Psoas muscle (tissue), 8 donors: ENCODE measurements around the gene GAB2. TPM values are rescaled to one million over a fixed set of nuclear protein-coding genes. Genes with fewer than 3 reads are reported as not detected.

Source experiments
- ATAC-seq, 4 donors: fragments of 200-7000 bp; cut with Tn5 transposase; one replicate each; pipeline ENCODE4 v1.9.1; 2020; ENCODE audit warnings: moderate library complexity in 3 of 4, mild to moderate bottlenecking in 2 of 4
- DNase-seq, 2 donors: peaks; one replicate each; pipeline ENCODE4 v3.0.0-alpha.2; 2020
- H3K27ac ChIP-seq: fragments of 200-600 bp; one replicate; pipeline ENCODE4 v1.8.0; 2022
- H3K27me3 ChIP-seq, 3 donors: fragments of 200-600 bp in 1 of 3; one replicate each; pipeline versions ENCODE4 v1.6.1 to v1.8.0; 2013 to 2022; ENCODE audit warnings: low read length in 2 of 3, mild to moderate bottlenecking in 2 of 3, moderate library complexity in 1 of 3; ENCODE audit not compliant: insufficient read depth in 3 of 3
- H3K36me3 ChIP-seq, 2 donors: fragments of 200-600 bp in 1 of 2; one replicate each; pipeline versions ENCODE4 v1.6.1 to v1.8.0; 2013 to 2022; ENCODE audit warnings: low read depth in 1 of 2, mild to moderate bottlenecking in 1 of 2, moderate library complexity in 1 of 2; ENCODE audit not compliant: insufficient read depth in 1 of 2
- H3K4me1 ChIP-seq: fragments of 200-600 bp; one replicate; pipeline ENCODE4 v1.8.0; 2022
- H3K4me3 ChIP-seq: fragments of 200-600 bp; one replicate; pipeline ENCODE4 v1.8.0; 2022; ENCODE audit warnings: mild to moderate bottlenecking
- H3K9me3 ChIP-seq: fragments of 200-600 bp; one replicate; pipeline ENCODE4 v1.8.0; 2022
- WGBS, 3 donors: extraction: QIAGEN DNeasy Blood & Tissue Kit; methylation state at CpG; one replicate each; pipeline versions ENCODE4 v1.1.6 to v1.1.7; 2013; 5-methylcytosine and 5-hydroxymethylcytosine counted together
- intact Hi-C, 2 donors: fragments of 100-400 bp; cut with DNase I; formaldehyde crosslinking; loops; one replicate each; pipeline versions ENCODE4 v1.11.0 to v1.14.2; 2022
- polyA plus RNA-seq, 3 donors: library from polyadenylated mRNA; stranded (reverse); fragments of 200-250 nt; gene quantifications; one replicate each; pipeline ENCODE4 v1.2.3, GENCODE V29; 2013
- total RNA-seq, 4 donors: library from RNA; stranded (reverse); fragmentation: NEBNext Ultra II Directional in 2 of 4; extraction: Animal tissue kit (Norgen Biotek cat#: 25700) in 2 of 4; gene quantifications; one replicate each; pipeline versions ENCODE4 v1.2.1 to v1.2.4, GENCODE V29; 2021 to 2023
- TF ChIP-seq, protein P1 (sequence below): fragments of 200-600 bp; IDR thresholded peaks from one replicate; pipeline ENCODE4 v1.8.0; 2022; ENCODE audit warnings: antibody characterized with exemption
- donor health status: healthy with polysubstance abuse.
- donor health status: DM: no; HTN: no; CAD: no; lungs with moderate emphysema.
- donor health status: Bipolar disorder and iron deficiency.
- donor health status: healthy.
- donor health status: DM: yes; HTN: yes; CAD: no.
- donor health status: DM: no; HTN: no; CAD: no.
- donor health status: DM: no; HTN: no; CAD: no.
- donor health status: DM: yes; HTN: yes; CAD: no.

The GAB2 gene
- total and polyA plus RNA-seq, 7 donors, result 2.7 to 6.3 (median 4.7) TPM

GRCh38 chr11:78384231-78384630 is 33.4 kb downstream of the GAB2 start:
- H3K27ac ChIP-seq, result no peak overlapping the region
- TF ChIP-seq, protein P1, sequence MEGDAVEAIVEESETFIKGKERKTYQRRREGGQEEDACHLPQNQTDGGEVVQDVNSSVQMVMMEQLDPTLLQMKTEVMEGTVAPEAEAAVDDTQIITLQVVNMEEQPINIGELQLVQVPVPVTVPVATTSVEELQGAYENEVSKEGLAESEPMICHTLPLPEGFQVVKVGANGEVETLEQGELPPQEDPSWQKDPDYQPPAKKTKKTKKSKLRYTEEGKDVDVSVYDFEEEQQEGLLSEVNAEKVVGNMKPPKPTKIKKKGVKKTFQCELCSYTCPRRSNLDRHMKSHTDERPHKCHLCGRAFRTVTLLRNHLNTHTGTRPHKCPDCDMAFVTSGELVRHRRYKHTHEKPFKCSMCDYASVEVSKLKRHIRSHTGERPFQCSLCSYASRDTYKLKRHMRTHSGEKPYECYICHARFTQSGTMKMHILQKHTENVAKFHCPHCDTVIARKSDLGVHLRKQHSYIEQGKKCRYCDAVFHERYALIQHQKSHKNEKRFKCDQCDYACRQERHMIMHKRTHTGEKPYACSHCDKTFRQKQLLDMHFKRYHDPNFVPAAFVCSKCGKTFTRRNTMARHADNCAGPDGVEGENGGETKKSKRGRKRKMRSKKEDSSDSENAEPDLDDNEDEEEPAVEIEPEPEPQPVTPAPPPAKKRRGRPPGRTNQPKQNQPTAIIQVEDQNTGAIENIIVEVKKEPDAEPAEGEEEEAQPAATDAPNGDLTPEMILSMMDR, result no peak
- WGBS, 3 donors, result 95 to 99% (median 96%) methylated on average over 4 of the region's 4 CpGs
- no peaks in the 10 kb centered on the region for H3K36me3 ChIP-seq
- H3K4me1 ChIP-seq, result no peaks in the 10 kb centered on the region
- no peak for DNase-seq
- peaks cover 0 to 5% (median 0%) of the 10 kb centered on the region in 3 donors for H3K27me3 ChIP-seq
- peaks cover 18% of the 10 kb centered on the region for H3K9me3 ChIP-seq
- ATAC-seq, result no peak
- intact Hi-C loops, result no loop called here
- H3K4me3 ChIP-seq, result no peak overlapping the region

DNA sequence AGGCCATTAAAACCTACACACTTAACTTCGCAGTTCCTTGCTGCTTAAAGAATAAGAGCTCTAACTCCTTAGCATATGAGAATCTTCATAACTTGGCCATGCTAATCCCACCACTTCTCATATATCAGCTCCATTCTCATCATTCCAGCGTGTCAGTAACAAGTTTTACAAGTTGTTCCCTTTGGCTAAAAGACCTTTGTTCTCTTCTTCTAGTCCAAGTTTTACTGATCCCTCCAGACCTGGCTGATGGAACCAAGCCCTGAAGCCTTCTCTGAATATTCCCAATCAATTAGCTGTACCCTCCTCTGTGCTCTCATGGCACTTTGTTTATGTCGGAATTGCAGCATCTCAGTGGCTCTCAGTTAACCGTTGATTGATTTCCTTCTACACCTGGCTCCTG is 35.8 kb downstream of the GAB2 start:
- DNase-seq (no peak), ATAC-seq (no peak)
- 38 to 51% (median 43%) methylated on average over 4 of the region's 4 CpGs for WGBS, 3 donors
- TF ChIP-seq, protein P1, result no peak
- Histone ChIP-seq H3K4me1 (no peaks in the 10 kb centered on the region), H3K27me3 (peaks cover 0 to 5% (median 0%) of the 10 kb centered on the region in 3 donors), H3K9me3 (peaks cover 18% of the 10 kb centered on the region), H3K36me3 (no peaks in the 10 kb centered on the region), H3K27ac (no peak overlapping the region), H3K4me3 (no peak overlapping the region)
- intact Hi-C loops, result no loop called here

DNA sequence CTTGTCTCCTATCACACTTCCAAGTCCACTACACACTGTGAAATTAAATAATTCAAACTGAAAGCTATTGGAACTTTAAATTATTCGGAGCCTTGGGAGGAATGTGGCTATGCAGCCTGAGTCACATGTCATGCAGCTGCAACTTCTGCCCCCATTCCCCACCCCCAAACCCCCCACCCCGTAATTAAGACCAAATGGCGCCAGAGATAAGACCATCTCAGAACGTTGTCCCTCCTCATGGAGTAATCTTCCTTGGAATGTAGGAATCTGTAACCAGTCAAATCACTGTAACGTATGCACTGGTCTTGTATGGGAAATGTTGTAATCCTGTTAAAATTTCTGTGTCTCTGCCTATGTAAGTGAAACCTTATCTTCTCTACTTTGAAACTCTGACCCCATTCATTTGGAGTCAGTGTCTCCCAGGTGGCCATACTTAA is 37.0 kb downstream of the GAB2 start:
- Histone ChIP-seq H3K36me3 (no peaks in the 10 kb centered on the region), H3K9me3 (peaks cover 16% of the 10 kb centered on the region), H3K4me1 (no peaks in the 10 kb centered on the region), H3K4me3 (no peak overlapping the region), H3K27me3 (peaks cover 0 to 5% (median 0%) of the 10 kb centered on the region in 3 donors), H3K27ac (no peak overlapping the region)
- 63 to 65% (median 64%) methylated on average over 5 of the region's 5 CpGs for WGBS, 3 donors
- ATAC-seq (no peak), DNase-seq (no peak)
- intact Hi-C loops, result no loop called here
- TF ChIP-seq, protein P1, result no peak

GRCh38 chr11:78379039-78379670 is 38.5 kb downstream of the GAB2 start:
- H3K9me3 ChIP-seq, result peaks cover 2% of the 10 kb centered on the region
- ATAC-seq, result no peak
- H3K4me3 ChIP-seq, result no peak overlapping the region
- intact Hi-C loops, result no loop called here
- peaks cover 0 to under 1% (median 0%) of the 10 kb centered on the region in 3 donors for H3K27me3 ChIP-seq
- DNase-seq, result no peak
- WGBS, 3 donors, result 74 to 77% (median 75%) methylated on average over 3 of the region's 3 CpGs
- H3K27ac ChIP-seq, result no peak overlapping the region
- no peaks in the 10 kb centered on the region for H3K4me1 ChIP-seq
- TF ChIP-seq, protein P1, result no peak
- H3K36me3 ChIP-seq, result no peaks in the 10 kb centered on the region
